ENCODE measurements around the gene P2RX7.

- TF ChIP-seq, protein P1, sequence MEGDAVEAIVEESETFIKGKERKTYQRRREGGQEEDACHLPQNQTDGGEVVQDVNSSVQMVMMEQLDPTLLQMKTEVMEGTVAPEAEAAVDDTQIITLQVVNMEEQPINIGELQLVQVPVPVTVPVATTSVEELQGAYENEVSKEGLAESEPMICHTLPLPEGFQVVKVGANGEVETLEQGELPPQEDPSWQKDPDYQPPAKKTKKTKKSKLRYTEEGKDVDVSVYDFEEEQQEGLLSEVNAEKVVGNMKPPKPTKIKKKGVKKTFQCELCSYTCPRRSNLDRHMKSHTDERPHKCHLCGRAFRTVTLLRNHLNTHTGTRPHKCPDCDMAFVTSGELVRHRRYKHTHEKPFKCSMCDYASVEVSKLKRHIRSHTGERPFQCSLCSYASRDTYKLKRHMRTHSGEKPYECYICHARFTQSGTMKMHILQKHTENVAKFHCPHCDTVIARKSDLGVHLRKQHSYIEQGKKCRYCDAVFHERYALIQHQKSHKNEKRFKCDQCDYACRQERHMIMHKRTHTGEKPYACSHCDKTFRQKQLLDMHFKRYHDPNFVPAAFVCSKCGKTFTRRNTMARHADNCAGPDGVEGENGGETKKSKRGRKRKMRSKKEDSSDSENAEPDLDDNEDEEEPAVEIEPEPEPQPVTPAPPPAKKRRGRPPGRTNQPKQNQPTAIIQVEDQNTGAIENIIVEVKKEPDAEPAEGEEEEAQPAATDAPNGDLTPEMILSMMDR (IDR thresholded peaks at IDR 0.05): no peak
- no peak for TF ChIP-seq POLR2A (IDR thresholded peaks at IDR 0.05)
These were observed 44.5 kb upstream of the P2RX7 start for GRCh38 chr12:121088195-121088585.
